ENCODE data around the gene SPPL2C.

DNA sequence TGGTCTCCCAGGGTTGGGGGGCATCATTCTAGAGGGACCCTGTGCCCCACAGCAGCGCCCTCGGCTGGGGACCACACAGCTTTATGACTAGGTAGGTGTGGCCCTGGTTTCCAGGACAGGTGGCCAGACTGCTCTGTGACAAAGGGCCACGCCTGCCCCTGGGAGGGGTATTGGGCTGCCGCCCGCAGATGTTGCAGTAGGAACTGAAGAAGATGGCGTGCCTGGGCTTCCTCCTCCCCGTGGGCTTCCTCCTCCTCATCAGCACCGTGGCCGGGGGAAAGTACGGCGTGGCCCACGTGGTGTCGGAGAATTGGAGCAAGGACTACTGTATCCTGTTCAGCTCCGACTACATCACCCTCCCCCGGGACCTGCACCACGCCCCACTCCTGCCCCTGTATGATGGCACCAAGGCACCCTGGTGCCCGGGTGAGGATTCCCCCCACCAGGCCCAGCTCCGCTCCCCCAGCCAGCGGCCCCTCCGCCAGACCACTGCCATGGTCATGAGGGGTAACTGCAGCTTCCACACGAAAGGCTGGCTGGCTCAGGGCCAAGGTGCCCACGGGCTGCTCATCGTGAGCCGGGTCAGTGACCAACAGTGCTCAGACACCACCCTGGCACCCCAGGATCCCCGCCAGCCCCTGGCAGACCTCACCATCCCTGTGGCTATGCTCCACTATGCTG lies at the start of gene SPPL2C:
- TF ChIP-seq CTCF (IDR thresholded peaks at IDR 0.05) (no peak), POLR2A (IDR thresholded peaks at IDR 0.05) (no peak), EP300 (IDR thresholded peaks at IDR 0.05) (no peak), POLR2AphosphoS5 (IDR thresholded peaks at IDR 0.05) (no peak)

Data from gastroesophageal sphincter (tissue), 3 donors.